Neutrophil (primary cell): ENCODE data around the gene CLCN2.
"Not testable (repeated sequence)": the region's sequence is repeated elsewhere in the genome, so short reads cannot be mapped to it uniquely, and the experiment has no call there.

Experiments used
- H3K27ac ChIP-seq: fragments of 200-600 bp; sonication (generic); 2 replicates; pipeline ENCODE4 v1.5.1; 2016; ENCODE audit warnings: mild to moderate bottlenecking, moderate library complexity
- H3K27me3 ChIP-seq: fragments of 200-600 bp; sonication (generic); 2 replicates; pipeline ENCODE4 v1.6.0; 2016; ENCODE audit warnings: mild to moderate bottlenecking
- H3K36me3 ChIP-seq: fragments of 200-600 bp; sonication (generic); 2 replicates; pipeline ENCODE4 v1.5.1; 2017
- H3K4me1 ChIP-seq, 2 experiments: fragments of 200-600 bp in 1 of 2; sonication (generic) in 1 of 2; 1 replicate in 1 of 2; 2 replicates in 1 of 2; pipeline versions ENCODE4 v1.5.1 to v1.6.1; 2013 to 2016; ENCODE audit warnings: low read depth in 1 of 2, low read length in 1 of 2, mild to moderate bottlenecking in 1 of 2, moderate library complexity in 1 of 2; ENCODE audit not compliant: control insufficient read depth in 1 of 2, insufficient read depth in 1 of 2
- H3K4me3 ChIP-seq, 2 experiments: fragments of 200-600 bp in 1 of 2; sonication (generic) in 1 of 2; 1 replicate in 1 of 2; 2 replicates in 1 of 2; pipeline ENCODE4 v1.5.1; 2013 to 2016; ENCODE audit warnings: low read depth in 1 of 2, low read length in 1 of 2, mild to moderate bottlenecking in 1 of 2, moderate library complexity in 1 of 2
- H3K9me3 ChIP-seq: fragments of 200-600 bp; sonication (generic); 2 replicates; pipeline ENCODE4 v1.5.1; 2016
- TF ChIP-seq, protein P1 (sequence below): fragments of 200-600 bp; sonication (generic); IDR thresholded peaks from 2 replicates; pipeline ENCODE4 v1.5.1; 2016; ENCODE audit warnings: antibody characterized with exemption

The CLCN2 gene

DNA sequence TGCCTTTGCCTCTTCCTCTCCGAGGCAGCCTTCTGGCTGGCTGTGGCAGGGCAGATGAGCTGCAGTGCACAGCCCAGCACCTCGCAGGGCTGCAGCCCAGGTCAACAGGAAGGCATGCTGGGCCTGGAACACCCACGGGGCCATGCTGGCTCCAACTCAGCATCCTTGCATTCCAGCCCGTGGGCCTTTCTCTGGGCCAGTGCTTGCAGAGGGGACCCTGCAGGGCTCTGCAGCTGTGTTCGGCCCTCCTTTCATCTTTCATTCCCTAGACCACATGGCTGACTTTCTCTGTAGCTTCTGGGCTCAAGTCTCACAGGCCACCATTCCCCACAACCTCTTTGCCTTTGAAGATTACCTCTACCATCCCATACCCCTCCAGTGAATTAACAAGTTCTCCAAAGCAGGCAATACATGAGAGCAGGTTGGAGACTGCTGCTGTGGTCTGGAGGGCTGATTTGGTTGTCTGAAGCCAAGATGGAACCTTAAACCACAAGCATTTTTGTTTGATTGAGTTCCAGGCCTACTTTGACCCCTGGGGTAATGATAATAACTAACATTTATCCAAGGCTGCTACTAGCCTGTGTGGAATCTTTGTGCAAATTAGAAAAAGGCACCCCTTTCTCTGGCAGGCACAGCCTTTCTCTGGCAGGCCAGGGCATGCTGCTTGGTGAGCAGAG lies 18.1 kb downstream of the CLCN2 start:
- H3K9me3 ChIP-seq = no peaks in the 10 kb centered on the region
- TF ChIP-seq, protein P1, sequence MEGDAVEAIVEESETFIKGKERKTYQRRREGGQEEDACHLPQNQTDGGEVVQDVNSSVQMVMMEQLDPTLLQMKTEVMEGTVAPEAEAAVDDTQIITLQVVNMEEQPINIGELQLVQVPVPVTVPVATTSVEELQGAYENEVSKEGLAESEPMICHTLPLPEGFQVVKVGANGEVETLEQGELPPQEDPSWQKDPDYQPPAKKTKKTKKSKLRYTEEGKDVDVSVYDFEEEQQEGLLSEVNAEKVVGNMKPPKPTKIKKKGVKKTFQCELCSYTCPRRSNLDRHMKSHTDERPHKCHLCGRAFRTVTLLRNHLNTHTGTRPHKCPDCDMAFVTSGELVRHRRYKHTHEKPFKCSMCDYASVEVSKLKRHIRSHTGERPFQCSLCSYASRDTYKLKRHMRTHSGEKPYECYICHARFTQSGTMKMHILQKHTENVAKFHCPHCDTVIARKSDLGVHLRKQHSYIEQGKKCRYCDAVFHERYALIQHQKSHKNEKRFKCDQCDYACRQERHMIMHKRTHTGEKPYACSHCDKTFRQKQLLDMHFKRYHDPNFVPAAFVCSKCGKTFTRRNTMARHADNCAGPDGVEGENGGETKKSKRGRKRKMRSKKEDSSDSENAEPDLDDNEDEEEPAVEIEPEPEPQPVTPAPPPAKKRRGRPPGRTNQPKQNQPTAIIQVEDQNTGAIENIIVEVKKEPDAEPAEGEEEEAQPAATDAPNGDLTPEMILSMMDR = no peak
- no peak overlapping the region for H3K27ac ChIP-seq
- H3K27me3 ChIP-seq = peaks cover 9% of the 10 kb centered on the region
- H3K36me3 ChIP-seq = peaks cover 33% of the 10 kb centered on the region
- H3K4me1 ChIP-seq = peaks cover 0 to 3% of the 10 kb centered on the region in 2 experiments
- H3K4me3 ChIP-seq = no peak overlapping the region

- H3K4me1 ChIP-seq = peaks cover 2 to 9% of the 10 kb centered on the region in 2 experiments
- TF ChIP-seq, protein P1 = no peak
- peaks cover 33% of the 10 kb centered on the region for H3K36me3 ChIP-seq
- no peak overlapping the region for H3K27ac ChIP-seq
- H3K4me3 ChIP-seq = no peak overlapping the region
- H3K27me3 ChIP-seq = peaks cover 23% of the 10 kb centered on the region
- H3K9me3 ChIP-seq = no peaks in the 10 kb centered on the region
Measured at GRCh38 chr3:184341925-184342324, 19.5 kb downstream of the CLCN2 start.

DNA sequence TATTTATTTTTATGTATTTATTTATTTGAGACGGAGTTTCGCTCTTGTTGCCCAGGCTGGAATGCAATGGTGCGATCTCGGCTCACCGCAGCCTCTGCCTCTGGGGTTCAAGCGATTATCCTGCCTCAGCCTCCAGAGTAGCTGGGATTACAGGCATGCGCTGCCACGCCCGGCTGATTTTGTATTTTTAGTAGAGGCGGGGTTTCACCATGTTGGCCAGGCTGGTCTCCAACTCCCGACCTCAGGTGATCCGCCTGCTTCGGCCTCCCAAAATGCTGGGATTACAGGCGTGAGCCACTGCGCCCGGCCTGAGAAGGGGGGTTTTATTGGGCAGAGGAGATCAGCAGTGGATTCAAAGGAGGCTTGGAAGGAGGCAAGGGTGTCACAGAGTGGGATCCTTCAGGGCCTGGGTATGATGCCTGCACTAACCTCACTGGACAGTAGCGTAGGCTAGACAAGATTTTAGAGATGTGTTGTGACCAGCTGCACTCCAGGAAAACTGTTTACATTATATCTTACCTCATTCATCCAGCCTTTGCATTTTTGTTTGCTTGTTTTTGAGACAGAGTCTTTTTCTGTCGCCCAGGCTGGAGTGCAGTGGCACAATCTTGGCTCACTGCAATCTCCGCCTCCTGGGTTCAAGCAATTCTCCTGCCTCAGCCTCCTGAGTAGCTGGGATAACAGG lies 21.8 kb downstream of the CLCN2 start:
- H3K27me3 ChIP-seq = peaks cover 26% of the 10 kb centered on the region
- H3K4me1 ChIP-seq = peaks cover 15 to 23% of the 10 kb centered on the region in 2 experiments
- peaks cover 30% of the 10 kb centered on the region for H3K36me3 ChIP-seq
- H3K4me3 ChIP-seq, H3K9me3 ChIP-seq, H3K27ac ChIP-seq: not testable (repeated sequence)

- H3K4me3 ChIP-seq = no peak overlapping the region
- H3K27me3 ChIP-seq = peaks cover 26% of the 10 kb centered on the region
- TF ChIP-seq, protein P1 = no peak
- peaks cover 31% of the 10 kb centered on the region for H3K36me3 ChIP-seq
- no peak overlapping the region for H3K27ac ChIP-seq
- no peaks in the 10 kb centered on the region for H3K9me3 ChIP-seq
- peaks cover 15 to 23% of the 10 kb centered on the region in 2 experiments for H3K4me1 ChIP-seq
Measured at GRCh38 chr3:184339001-184339400, 22.4 kb downstream of the CLCN2 start.

DNA sequence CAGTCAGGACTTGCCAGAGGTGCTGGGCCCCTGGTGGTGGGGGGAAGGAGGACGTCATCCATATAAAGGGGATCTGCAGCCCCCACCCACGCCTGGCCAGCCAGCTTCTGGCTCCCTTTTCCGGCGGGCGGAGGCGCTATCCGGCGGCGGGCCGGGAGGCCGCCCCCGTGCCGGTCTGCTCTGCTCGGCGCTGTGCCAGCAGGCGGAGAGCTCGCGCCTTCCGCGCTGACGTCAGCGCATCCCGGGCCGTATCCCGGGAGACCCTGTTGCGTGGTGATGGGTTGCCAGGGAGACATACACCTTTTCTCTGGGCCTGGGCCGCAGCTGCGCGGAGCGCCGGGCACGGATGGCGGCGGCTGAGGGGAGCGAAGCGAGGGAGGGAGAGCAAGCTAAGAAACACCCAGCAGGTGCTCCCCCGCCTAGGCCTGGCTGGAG lies 22.9 kb downstream of the CLCN2 start:
- peaks cover 32% of the 10 kb centered on the region for H3K36me3 ChIP-seq
- no peaks in the 10 kb centered on the region for H3K9me3 ChIP-seq
- H3K4me1 ChIP-seq = peaks cover 15 to 23% of the 10 kb centered on the region in 2 experiments
- TF ChIP-seq, protein P1 = no peak
- H3K4me3 ChIP-seq = no peak overlapping the region
- H3K27ac ChIP-seq = no peak overlapping the region
- H3K27me3 ChIP-seq = peaks cover 26% of the 10 kb centered on the region

DNA sequence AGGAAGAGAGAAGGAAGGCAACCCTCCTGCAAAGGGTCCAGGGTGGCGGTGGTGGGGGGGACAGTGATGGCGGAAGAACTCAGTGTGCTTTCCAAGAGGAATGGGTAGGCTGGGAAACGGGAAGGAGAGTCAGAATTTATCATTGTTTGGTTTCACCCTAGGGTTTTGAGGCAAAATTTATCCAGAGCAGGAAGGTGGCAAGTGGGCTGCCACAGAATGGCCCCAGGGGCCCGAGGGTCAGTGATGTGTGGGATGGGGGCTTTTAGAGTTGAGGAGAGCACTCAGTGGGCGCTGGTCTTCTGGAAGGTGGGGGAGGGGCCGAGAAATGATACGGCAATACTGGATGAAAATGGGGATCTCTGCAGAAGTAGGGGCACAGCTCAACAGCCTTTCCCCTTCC lies 23.4 kb downstream of the CLCN2 start:
- Histone ChIP-seq H3K27me3 (peaks cover 26% of the 10 kb centered on the region), H3K27ac (no peak overlapping the region), H3K4me1 (peaks cover 15 to 23% of the 10 kb centered on the region in 2 experiments), H3K9me3 (no peaks in the 10 kb centered on the region), H3K4me3 (no peak overlapping the region), H3K36me3 (peaks cover 31% of the 10 kb centered on the region)
- TF ChIP-seq, protein P1 = no peak
